DMS53 treated with DMSO at 0.1 percent for 48 hours (cell line): ENCODE measurements around the gene CDKL4.
"Not testable (repeated sequence)": the region's sequence is repeated elsewhere in the genome, so short reads cannot be mapped to it uniquely, and the experiment has no call there.

Experiments used
- DNase-seq: peaks from one replicate; lab custom pipeline; 2025; ENCODE audit not compliant: unreplicated experiment; lab: John Stamatoyannopoulos, UW

The CDKL4 gene

DNA sequence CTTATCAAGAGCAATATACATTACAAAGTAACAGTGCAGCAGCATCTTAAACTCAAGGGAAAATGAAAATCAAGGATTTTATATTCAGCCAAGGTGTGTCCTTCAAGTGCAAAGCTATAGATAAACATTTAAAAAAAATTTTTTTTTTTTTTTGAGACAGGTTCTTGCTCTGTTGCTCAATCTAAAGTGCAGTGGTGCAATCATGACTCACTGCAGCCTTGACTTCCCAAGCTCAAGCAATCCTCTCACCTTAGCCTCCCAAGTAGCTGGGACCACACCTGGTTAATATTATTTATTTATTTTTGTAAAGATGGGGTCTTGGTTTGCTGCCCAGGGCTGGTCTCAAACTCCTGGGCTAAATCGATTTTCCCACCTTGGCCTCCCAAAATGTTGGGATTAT lies 9.0 kb downstream of the CDKL4 start:
- no peak for DNase-seq

DNA sequence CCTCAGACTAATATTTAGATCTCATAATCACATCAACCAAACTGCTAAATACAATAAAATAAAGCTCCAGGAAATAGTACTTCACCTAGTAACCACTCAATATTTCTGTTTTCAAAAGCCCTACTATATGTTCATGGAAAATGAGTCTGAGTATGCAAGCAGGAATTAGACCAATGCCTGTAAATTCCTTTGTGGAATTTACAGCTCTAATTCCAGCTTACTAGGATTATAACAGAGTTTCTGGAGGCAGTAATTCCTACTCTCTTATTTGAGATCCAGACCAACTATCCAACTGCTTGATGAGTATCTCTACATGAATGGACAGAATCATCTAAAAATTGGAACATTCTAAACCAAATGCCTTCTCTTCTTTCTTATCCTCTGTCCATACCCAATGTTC lies 11.6 kb downstream of the CDKL4 start:
- DNase-seq: no peak

DNA sequence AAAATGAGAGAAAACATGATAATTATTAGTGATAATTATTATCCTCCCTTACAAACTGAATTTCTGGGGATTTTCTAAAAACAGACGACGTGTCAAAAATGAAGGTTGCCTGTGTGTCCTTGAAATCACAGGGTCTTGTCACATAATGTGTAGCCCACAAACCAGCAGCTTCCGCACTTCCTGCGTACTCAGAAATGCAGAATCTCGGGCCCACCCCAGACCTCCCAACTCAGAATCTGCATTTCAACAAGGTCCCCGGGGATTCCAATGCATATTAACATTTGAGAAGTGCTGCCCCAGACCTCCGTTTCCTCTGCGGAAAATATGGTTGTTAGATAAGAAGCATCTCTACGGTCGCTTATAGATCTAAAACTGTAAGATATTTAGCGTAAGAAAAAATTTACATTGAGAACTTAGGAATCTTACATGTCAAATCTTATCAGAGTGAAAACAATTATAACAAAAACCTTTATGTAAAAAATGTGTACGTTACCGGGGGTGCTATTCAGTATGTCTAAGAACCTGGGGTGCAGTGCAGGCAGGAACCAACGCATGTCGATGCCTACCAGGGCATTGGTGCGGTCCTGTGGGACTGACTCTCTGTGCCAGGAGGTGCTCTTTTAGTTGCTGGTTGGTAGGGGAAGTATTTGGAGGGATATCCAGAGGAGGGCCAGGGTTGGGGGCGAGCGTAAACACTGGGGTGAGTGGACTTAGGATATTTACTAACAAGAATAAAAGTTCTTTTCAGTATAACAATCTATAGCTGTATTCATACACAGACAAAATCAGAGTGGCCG lies 15.2 kb downstream of the CDKL4 start:
- no peak for DNase-seq

DNA sequence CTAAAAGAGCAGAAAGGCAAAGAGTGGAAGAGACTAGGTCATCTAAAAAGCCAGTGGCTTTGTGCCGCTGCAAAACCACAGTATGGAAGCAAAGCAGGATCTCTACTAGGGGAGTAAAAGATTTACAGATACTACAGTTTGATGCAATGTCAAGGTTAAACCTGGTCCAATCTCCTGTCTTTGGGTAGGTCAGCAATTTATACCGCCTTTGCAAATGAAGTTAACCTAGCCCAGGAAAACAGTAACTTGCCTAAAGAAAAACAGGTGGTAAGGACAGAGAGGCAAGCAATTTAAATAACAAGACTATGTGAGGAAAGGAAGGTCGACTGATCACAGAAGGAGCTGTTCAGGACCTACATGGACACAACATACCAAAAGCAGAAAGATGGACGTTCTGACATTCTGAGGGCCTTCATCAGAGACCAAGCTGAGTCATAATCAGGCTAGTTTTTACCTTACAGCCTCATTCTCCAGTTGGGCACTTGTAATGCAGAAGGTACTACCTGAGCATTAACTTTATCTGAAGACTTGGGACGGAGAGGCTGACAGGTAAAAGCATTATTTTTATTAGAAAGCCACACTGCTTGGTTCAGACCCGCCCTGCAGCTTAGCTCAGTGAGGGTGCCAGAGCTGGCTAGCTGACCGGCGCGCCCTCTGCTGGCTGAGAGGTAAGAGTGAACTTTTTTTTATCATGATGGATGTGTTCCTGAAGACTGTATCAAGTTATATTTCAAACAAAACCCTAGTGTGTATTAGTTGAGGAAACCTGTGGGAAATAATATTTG lies 15.9 kb downstream of the CDKL4 start:
- peak; percentile 63 for DNase-seq

DNA sequence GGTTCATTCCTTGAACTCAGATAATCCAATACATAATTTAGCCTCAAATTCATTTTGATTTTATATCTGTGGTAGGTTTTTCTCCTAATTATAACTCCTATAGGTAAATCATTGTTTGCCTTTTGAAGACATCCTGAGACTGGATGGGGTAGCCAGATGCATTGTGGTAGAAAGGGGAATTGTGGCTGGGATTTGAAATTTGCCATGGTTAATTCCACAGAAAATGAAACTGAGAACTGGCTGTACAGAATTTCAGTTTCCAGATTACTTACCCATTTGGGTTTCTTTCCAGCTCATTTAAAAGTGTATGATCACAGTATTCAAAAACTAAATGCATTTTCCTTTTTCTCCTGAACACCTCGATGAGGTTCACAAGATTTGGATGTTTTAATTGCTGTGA lies 18.2 kb downstream of the CDKL4 start:
- DNase-seq: no peak

DNA sequence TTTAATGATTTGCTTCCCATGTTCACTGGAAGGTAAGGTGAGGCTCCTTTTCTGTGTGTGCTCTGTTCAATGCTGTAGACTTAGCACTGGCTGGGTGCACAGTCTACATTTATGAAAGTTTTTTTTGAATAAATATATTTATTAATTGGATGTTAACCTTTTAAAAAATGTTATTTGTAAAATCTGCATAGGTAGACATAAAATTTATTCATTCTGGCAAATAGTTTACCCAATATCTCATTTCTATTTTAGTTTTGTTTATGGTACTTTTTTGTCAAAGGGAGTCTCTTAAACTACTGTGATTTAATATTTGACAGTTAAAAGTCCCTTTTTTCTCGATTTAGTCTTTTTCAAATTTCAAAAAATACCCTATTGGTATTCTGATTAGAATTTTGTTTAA lies 19.9 kb downstream of the CDKL4 start:
- no peak for DNase-seq

DNA sequence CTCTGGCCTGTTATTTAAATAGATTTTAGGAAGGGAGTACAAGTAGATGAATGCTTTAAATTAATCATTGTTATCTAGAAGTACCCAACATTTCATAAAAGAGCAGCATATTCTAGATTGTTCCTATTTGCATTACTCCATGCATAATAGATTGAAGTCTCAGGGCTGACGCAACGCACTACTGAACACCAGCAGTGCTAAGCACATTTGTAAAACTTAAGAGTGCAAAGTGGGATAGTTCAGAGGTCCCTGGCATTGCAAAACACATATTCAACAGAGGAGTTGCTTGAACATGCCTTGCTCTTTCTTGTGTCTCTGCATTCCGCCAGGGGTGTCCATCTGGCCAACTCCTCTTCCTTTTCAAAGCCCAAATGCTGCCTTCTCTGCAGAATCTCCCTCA lies 22.3 kb downstream of the CDKL4 start:
- DNase-seq: no peak

DNA sequence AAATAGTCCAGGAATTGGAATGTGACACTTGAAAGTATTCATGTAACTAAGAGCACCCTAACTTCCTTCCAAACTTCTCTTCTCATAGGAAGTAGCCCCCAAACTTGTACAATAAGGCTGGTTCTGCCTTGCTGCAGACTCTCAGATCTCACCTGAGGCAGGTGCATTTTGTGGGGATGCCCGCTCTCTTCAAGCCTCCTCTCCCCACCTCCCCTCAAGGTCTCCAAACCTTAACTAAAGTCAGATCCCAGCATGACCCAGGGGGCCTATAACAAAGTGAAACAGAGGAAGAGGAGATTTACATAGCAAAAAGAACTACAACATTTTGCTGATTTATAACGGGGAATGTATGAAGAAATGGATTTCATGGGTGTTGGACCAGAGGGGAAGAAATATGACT lies 23.6 kb downstream of the CDKL4 start:
- no peak for DNase-seq

DNA sequence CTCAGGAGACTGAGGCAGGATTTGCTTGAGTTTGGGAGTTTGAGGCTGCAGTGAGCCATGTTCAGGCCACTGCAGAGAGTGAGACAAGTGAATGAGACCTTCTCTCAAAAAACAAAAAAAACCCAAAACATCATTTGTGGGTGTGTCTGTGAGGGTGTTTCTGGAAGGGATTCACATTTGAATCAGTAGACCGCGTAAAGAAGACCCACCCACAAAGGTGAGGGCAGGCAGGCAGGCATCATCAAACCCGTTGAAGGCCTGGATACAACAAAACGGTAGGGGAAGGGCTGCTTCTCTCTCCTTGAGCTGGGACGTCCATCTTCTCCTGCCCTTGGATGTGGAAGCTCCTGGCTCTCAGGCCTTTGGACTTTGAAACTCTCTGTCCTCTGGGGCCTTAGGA lies 25.4 kb downstream of the CDKL4 start:
- no peak for DNase-seq

DNA sequence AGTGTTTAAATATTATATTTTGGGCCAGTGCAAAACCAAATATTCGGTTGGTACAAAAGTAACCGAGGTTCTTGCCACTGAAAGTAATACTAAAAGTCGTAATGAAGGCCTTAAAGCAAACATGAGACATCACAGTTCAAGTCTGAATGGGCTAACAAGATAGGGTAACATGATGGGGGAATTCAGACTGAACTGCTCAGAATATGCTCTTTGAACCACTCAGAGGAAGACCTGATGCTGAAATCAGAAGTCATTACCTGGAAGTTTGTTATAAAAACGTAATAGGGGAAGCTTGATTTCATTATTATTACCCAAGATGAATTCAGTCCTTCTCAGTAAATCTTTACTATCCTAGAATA lies 26.6 kb downstream of the CDKL4 start:
- no peak for DNase-seq

DNA sequence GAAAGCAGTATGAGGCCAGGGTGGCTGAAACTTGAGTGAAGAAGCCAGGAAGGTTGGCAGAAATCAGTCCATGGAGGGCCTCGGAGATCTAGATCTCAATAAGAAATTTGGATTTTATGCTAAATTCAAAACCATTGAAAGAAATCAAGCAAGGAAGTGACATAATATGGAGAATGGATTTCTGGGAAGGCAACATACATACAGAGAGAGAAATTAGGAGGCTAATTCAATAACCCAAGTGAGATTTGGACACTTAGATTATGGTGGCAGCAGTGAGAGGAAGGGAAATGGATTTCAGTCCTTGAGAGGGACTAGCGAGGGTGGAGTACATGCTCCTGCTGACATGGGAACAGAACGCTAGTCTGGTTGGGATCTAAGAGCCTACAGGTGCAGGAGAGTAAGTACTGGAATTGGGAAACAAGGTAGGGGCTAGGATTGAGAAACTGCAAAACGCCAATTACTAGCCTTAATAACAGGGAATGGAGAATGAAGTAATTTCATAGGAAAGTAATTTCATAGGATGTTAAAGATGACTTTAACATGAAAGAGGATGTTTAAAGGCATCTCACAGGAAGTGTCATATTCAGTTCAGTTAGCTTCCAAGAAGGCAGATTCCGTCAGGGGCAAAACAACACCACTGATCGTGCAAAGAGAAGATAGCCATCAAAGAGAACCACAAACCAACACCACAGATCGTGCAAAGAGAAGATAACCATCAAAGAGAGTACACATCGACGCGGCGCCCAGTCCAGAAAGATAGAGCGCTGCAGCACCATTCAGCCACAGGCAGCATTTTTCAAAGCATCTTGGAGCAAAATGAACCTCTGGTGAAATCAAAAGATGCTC lies 27.2 kb downstream of the CDKL4 start:
- DNase-seq: no peak

DNA sequence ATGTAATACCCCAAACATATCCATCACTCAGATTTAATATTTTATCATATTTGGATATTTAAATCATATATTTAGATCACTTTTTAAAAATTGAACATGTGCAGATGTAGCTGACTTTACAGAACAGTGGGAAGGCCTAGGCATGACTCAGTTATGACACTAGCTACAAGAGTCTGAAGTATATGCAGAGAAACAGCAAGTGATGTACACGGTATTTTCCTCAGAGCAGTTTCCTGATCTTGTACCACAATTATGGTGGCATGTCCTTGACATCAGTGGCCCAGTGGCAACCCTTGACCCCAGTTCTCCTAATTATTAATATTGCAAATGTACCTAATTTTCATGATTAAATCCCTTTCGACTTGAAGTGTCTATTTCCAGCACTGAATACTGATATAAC lies 28.2 kb downstream of the CDKL4 start:
- DNase-seq: no peak

DNA sequence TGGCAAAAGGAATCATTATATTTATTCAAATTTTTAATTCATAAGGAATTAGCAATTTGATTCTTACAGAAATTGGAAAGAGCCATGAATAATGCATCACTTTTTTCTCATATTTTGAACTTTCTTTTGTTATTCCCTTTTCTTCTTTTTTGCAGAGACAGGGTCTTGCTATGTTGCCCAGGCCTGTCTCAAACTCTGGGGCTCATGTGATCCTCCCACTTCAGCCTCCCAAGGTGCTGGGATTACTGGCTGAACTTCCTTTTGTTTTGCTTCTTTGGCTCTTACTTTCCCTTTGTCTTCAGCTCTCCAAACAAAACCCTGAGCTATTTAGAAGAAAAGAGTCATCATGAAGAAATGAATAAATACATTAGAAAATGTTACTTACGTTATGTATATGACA lies 30.8 kb downstream of the CDKL4 start:
- no peak for DNase-seq

DNA sequence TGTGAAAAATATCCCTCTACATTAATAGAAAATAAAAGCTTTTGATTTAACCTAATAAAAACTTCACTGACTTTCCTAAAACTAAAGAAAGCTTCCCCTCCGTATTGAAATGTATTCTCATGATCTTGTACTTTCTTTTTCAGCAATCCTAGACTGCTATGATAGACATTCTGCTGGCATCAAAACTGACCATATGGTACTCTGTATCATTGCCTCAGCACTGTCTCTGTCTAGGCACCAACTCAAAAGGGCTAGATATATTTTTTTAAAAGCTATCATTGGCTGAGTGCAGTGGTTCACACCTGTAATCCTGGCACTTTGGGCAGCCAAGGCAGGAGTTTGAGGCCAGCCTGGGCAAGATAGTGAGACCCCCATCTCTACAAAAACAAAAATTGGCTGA lies 32.9 kb downstream of the CDKL4 start:
- no peak for DNase-seq

DNA sequence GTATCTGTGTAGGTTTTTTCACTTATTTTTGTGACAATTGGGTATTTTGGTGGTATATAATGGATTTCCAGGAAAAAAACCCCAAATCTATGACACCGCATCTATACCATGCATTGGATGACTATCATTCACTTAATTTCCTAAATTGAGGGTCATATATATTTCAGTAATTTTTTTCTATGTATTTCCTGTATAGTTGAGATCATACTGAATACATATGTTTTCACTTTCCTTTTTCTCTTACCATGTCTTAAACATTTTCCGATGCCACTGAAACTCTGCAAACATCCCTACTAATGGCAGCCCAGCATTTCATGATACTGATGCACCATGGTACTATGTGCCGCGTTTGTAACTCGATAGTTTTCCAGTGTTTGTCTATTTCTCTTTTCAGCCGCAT lies 40.4 kb downstream of the CDKL4 start:
- no peak for DNase-seq

DNA sequence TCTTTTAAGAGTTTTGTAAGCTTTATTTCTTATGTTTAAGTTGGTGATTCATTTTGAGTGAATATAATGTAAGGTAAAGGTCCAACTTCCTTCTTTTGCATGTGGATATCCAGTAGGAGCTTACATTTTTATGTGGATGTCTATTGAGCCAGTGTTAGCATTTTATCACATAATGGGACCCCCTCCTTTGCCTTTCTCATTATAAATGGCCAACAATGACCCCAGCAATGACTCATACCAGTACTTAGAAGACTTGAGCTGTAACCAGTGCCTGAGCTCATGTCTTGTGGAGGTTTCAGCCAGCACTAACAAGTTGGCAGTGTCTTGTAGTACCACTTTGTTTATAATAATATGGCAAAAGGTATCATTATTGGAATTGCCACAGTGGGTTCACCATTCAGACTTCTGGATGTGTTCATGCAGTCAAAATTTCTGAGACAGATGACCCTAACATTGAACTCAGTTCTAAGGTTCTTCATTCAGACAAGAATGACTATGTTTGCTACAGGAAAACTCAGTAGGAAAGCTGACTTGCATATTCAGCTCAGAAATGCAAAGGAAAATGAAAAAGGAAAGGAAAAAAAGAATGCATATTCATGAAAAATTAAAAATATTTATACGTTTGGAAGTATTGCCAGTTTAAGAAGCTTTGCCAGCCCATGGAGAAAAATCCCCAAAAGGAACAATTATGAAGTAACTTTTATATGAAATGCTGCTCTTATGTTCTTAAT lies 41.0 kb downstream of the CDKL4 start:
- DNase-seq: no peak

DNA sequence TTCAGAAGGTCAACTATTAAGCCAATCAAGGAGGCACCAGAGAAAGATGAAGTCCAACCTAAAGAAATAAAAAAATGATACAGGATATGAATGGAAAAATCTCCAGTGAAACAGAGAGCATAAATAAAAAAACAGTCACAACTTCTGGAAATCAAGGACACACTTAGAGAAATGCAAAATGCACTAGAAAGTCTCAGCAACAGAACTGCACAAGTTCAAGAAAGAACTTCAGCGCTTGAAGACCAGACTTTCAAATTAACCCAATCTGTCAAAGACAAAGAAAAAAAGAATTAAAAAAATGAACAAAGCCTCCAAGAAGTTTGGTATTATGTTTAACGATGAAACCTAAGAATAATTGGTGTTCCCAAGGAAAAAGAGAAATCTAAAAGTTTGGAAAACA lies 46.8 kb downstream of the CDKL4 start:
- DNase-seq: not testable (repeated sequence)

DNA sequence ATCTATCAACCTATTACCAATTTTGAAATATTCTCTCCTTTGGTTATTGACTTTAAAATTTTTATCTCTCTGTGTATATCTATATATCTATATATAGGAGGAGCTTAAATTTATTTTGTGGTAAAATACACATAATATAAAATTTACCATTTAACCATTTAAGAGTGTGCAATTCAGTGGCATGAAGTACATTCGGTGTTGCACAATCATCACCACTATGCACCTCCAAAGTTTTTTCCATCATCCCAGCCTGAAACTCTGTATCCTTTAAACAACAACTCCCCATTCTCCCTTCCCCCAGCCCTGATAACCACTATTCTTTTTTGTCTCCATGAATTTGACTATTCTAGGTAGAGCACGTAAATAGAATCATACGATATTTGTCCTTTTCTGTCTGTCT lies 49.1 kb downstream of the CDKL4 start:
- no peak for DNase-seq

DNA sequence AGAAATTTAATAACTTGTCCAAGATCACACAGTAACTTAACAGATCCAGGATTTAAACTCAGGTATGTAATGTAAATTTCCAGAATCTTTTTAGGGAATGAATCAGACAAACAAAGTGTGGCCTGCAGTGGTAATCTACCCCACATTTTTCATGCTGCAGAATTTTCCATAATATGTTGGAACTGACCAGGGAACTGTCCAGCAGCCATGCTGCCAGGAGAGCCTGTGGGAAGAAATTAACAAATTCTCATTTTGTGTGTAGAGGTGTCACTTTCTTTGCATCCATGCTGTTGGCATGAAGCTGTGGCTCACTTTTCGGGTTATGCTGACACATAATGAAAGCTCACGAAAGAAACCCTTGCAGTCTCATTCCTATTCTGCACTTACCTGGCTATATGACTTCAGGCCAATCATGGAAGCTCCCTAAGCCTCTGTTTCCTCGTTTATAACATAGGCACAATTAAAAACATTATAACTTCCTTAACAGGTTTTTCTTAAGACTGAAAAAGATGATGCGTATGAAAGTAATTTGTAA lies 54.7 kb downstream of the CDKL4 start:
- DNase-seq: no peak

DNA sequence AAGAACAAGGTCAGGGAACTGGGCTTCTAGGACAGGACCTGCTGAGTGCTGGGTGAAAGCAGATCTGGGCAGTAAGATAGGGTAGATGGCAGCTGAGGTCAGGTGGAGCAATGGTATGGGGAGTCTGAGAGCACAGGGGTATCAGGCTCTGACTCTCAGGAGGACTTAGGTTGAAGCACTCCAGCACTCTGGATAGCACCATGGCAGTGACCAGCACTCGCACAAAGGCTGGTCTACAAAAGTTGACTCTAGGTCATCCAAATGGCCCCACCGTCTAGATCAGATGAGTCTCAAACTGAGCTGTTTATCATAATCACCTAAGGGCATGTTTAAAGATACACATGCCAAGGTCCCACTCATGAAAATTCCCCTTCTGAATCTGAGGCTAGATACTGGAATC lies 60.1 kb downstream of the CDKL4 start:
- no peak for DNase-seq

DNA sequence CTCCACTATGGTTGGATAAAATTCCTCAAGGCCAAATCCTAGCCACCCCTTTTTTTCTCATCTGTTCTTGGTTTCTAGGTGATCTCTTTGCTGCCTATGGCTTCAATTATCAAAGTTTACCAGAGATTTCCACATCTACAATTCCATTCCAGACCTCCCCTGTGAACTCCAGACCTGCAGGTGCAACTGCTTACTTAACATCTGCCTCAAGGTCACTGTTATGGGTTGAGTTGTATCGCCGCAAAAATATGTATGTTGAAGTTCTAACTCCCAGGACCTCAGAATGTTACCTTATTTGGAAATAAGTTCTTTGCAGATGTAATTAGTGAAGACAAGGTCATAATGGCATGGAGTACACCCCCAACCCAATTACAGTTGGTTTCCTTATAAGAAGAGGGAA lies 62.5 kb downstream of the CDKL4 start:
- DNase-seq: no peak
